Upper lobe of left lung (tissue), 6 donors: Measurements from ENCODE around the gene MOK. TPM values are rescaled to one million over a fixed set of nuclear protein-coding genes. Genes with fewer than 3 reads are reported as not detected.

ENCODE experiments used
- ATAC-seq, 2 donors: fragments of 200-7000 bp; cut with Tn5 transposase; one replicate each; pipeline ENCODE4 v1.9.1; 2022; ENCODE audit warnings: mild to moderate bottlenecking in 2 of 2, moderate library complexity in 2 of 2; ENCODE audit not compliant: low FRiP score in 2 of 2
- DNase-seq, 2 donors: peaks; one replicate each; pipeline ENCODE4 v3.0.0-alpha.2; 2019 to 2020
- H3K27ac ChIP-seq, 4 donors: fragments of 200-600 bp; sonication (generic); one replicate each; pipeline ENCODE4 v1.5.1; 2016 to 2019
- H3K27me3 ChIP-seq, 4 donors: fragments of 200-600 bp; sonication (generic); one replicate each; pipeline ENCODE4 v1.5.1; 2017 to 2019
- H3K36me3 ChIP-seq, 4 donors: fragments of 200-600 bp; sonication (generic); one replicate each; pipeline ENCODE4 v1.5.1; 2016 to 2019
- H3K4me1 ChIP-seq, 4 donors: fragments of 200-600 bp; sonication (generic); one replicate each; pipeline ENCODE4 v1.5.1; 2018 to 2019
- H3K4me3 ChIP-seq, 4 donors: fragments of 200-600 bp; sonication (generic); one replicate each; pipeline ENCODE4 v1.5.1; 2017 to 2019; ENCODE audit warnings: mild to moderate bottlenecking in 2 of 4, moderate library complexity in 1 of 4
- H3K9me3 ChIP-seq, 4 donors: fragments of 200-600 bp; sonication (generic); one replicate each; pipeline ENCODE4 v1.5.1; 2018 to 2019
- CTCF ChIP-seq, 6 experiments: fragments of 450-650 bp in 4 of 6; fragments of 200-600 bp in 2 of 6; sonication (generic) in 2 of 6; IDR thresholded peaks; one replicate each; pipeline ENCODE4 v1.5.1; 2016 to 2019; ENCODE audit warnings: antibody characterized with exemption in 6 of 6
- EP300 ChIP-seq, 4 donors: sonication (generic); formaldehyde crosslinking; IDR thresholded peaks; one replicate each; pipeline ENCODE4 v1.5.1; 2017; ENCODE audit warnings: antibody characterized with exemption in 4 of 4, control low read depth in 2 of 4
- POLR2A ChIP-seq, 4 donors: fragments of 450-650 bp; IDR thresholded peaks; one replicate each; pipeline ENCODE4 v1.5.1; 2016 to 2017; ENCODE audit warnings: antibody characterized with exemption in 4 of 4, mild to moderate bottlenecking in 2 of 4
- POLR2AphosphoS5 ChIP-seq, 2 donors: sonication (generic); formaldehyde crosslinking; IDR thresholded peaks; one replicate each; pipeline ENCODE4 v1.5.1; 2017; ENCODE audit warnings: antibody characterized with exemption in 2 of 2
- WGBS, 2 donors: methylation state at CpG; one replicate each; pipeline ENCODE4 v1.1.5; 2017 to 2018; 5-methylcytosine and 5-hydroxymethylcytosine counted together
- total RNA-seq, 6 donors: library from RNA; depleted of rRNA in 4 of 6; stranded (reverse); fragments of >200 nt in 4 of 6; gene quantifications; one replicate each; pipeline versions ENCODE4 v1.1.0 to v1.2.1, GENCODE V29; 2016 to 2021
- donor health status: DM: no; HTN: no; CAD: no; lungs with moderate emphysema.
- donor health status: DM: no; HTN: yes; CAD: no; lungs with severe emphysema.

MOK gene
- total RNA-seq, 6 donors from 2014 or later = 8.8 to 66.0 (median 29.4) TPM

- WGBS, 2 donors = 81 to 87% methylated on average over 5 of the region's 5 CpGs
- no peaks in the 10 kb centered on the region for H3K4me1 ChIP-seq
- no peak overlapping the region for H3K27ac ChIP-seq
- TF ChIP-seq POLR2A (IDR thresholded peaks at IDR 0.05) (no peak), EP300 (IDR thresholded peaks at IDR 0.05) (no peak), CTCF (IDR thresholded peaks at IDR 0.05) (no peak), POLR2AphosphoS5 (IDR thresholded peaks at IDR 0.05) (no peak)
- H3K9me3 ChIP-seq = no peaks in the 10 kb centered on the region
- no peak overlapping the region for H3K4me3 ChIP-seq
- no peak for DNase-seq
- H3K36me3 ChIP-seq = peaks cover 6 to 56% (median 29%) of the 10 kb centered on the region in 4 donors
- H3K27me3 ChIP-seq = no peaks in the 10 kb centered on the region
- no peak for ATAC-seq
Observed at GRCh38 chr14:102205560-102205959, 99.4 kb downstream of the MOK start.

- Histone ChIP-seq H3K4me3 (no peak overlapping the region), H3K36me3 (peaks cover 0 to 51% (median 26%) of the 10 kb centered on the region in 4 donors), H3K27ac (no peak overlapping the region), H3K27me3 (no peaks in the 10 kb centered on the region), H3K4me1 (no peaks in the 10 kb centered on the region), H3K9me3 (no peaks in the 10 kb centered on the region)
- WGBS, 2 donors = 84 to 87% methylated on average over 6 of the region's 6 CpGs
- DNase-seq (no peak), ATAC-seq (no peak)
- TF ChIP-seq CTCF (IDR thresholded peaks at IDR 0.05) (no peak), EP300 (IDR thresholded peaks at IDR 0.05) (no peak), POLR2AphosphoS5 (IDR thresholded peaks at IDR 0.05) (no peak), POLR2A (IDR thresholded peaks at IDR 0.05) (no peak)
Observed at GRCh38 chr14:102203382-102203781, 101.6 kb downstream of the MOK start.

GRCh38 chr14:102202944-102203343 lies 102.0 kb downstream of the MOK start:
- no peak for TF ChIP-seq CTCF (IDR thresholded peaks at IDR 0.05)
- no peak for TF ChIP-seq EP300 (IDR thresholded peaks at IDR 0.05)
- TF ChIP-seq POLR2A (IDR thresholded peaks at IDR 0.05) = no peak
- no peak for TF ChIP-seq POLR2AphosphoS5 (IDR thresholded peaks at IDR 0.05)
- WGBS, 2 donors = 90 to 93% methylated on average over 3 of the region's 3 CpGs
- ATAC-seq (no peak), DNase-seq (no peak)
- Histone ChIP-seq H3K27me3 (no peaks in the 10 kb centered on the region), H3K36me3 (peaks cover 0 to 52% (median 27%) of the 10 kb centered on the region in 4 donors), H3K9me3 (no peaks in the 10 kb centered on the region), H3K4me3 (no peak overlapping the region), H3K27ac (no peak overlapping the region), H3K4me1 (no peaks in the 10 kb centered on the region)

- 81 to 89% methylated on average over 4 of the region's 4 CpGs for WGBS, 2 donors
- Histone ChIP-seq H3K36me3 (peaks cover 0 to 53% (median 30%) of the 10 kb centered on the region in 4 donors), H3K27ac (no peak overlapping the region), H3K4me1 (no peaks in the 10 kb centered on the region), H3K9me3 (no peaks in the 10 kb centered on the region), H3K27me3 (no peaks in the 10 kb centered on the region), H3K4me3 (no peak overlapping the region)
- TF ChIP-seq POLR2A (IDR thresholded peaks at IDR 0.05) (no peak), CTCF (IDR thresholded peaks at IDR 0.05) (no peak), EP300 (IDR thresholded peaks at IDR 0.05) (no peak), POLR2AphosphoS5 (IDR thresholded peaks at IDR 0.05) (no peak)
- ATAC-seq = peak in 1 of 2 donors; percentile 8
- no peak for DNase-seq
Observed at GRCh38 chr14:102201776-102202175, 103.2 kb downstream of the MOK start.

GRCh38 chr14:102201353-102201738 lies 103.6 kb downstream of the MOK start:
- ATAC-seq = no peak
- Histone ChIP-seq H3K36me3 (peaks cover 0 to 53% (median 33%) of the 10 kb centered on the region in 4 donors), H3K4me3 (no peak overlapping the region), H3K4me1 (peaks cover 0 to 3% (median 0%) of the 10 kb centered on the region in 4 donors), H3K27ac (no peak overlapping the region), H3K9me3 (no peaks in the 10 kb centered on the region), H3K27me3 (no peaks in the 10 kb centered on the region)
- 78 to 89% methylated on average over 9 of the region's 9 CpGs for WGBS, 2 donors
- DNase-seq = no peak
- no peak for TF ChIP-seq POLR2AphosphoS5 (IDR thresholded peaks at IDR 0.05)
- no peak for TF ChIP-seq POLR2A (IDR thresholded peaks at IDR 0.05)
- no peak for TF ChIP-seq EP300 (IDR thresholded peaks at IDR 0.05)
- TF ChIP-seq CTCF (IDR thresholded peaks at IDR 0.05) = no peak
